ENCODE measurements around the gene GPC5.

GPC5 gene

GRCh38 chr13:91904005-91904404, 505.6 kb downstream of the GPC5 start:
- no peak for DNase-seq

- DNase-seq = no peak
Observed at GRCh38 chr13:91904597-91904996, 506.2 kb downstream of the GPC5 start.

DNA sequence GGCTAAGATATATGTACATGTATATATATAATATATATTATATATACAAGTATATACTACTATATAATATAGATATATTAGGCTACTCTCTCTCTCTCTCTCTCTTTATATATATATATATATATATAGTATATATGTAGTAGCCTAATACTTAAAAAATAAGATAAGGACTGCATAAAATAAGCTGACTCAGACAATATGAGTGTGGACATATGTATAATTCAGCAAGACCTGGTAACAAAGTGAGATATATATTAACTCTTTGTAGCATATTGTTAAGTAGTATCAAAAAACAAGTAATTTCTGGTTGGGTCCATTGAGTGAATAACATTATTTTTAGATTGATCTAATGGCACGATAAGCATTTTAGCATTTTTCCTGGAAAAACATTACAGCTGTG, 509.0 kb downstream of the GPC5 start:
- no peak for DNase-seq

GRCh38 chr13:91909617-91910016, 511.2 kb downstream of the GPC5 start:
- DNase-seq = no peak

DNA sequence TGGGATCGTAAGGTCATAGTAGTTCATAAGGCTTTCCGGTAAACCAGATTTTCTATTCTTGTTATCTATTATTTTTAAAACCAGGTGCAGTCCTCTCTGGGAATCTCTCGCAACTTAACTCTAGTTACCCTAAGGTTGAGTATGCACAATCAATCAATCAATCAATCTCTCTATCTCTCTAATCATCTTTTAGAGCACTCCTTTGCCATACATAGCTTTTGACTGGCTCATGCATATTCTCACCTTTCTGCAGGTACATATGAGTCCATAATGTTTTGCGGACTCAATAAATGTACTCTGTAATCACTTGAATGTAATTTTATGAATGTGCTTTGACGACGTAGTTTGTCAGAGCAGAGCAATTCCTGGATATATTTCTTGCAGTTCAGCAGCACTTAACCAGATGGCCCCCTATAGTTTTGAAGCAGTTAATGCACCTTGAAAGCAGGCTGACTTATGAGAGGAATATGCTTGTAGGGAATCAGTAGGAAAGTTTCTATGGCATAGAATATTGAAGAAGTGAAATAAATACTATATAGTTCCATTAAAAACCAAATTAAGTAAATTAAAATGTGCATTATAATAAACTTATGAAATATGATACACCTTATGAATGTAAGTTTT, 524.7 kb downstream of the GPC5 start:
- DNase-seq = no peak

DNA sequence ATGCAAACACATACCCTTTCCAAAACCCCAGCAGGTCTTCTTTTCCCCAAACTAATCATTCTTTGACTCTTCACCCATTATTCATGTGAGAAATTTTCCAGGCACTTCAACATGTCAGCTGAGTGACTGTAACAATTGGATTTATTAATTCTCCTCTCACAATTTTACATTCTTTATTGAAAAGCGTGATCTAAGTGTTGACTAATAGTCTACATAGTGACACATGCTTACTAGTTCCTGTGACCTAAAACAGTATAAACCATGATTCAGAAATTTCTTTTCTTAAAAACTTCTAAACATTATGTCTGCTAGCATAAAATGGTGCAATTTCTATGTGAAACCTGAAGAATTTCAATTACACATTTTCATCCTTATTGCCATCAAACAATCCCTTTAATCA, 532.3 kb downstream of the GPC5 start:
- DNase-seq = no peak

DNA sequence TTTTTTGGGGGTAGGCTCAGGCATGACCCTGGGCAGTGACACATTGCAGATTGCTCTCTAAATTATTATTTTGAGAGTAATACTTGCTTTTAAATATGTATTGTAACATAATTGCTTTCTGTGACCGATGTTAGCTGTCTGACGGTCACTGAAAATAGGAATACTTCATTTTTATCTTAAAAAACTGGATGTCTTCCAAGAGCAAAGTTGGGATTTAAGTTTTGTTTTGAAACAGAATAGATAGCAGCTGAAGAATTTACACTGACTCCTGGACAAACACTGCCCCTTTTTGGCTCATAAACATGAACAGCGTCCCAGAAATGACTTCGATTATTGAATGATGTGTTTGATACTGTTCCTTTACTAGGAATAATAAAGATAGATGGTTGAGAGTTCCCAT, 535.9 kb downstream of the GPC5 start:
- DNase-seq = no peak

DNA sequence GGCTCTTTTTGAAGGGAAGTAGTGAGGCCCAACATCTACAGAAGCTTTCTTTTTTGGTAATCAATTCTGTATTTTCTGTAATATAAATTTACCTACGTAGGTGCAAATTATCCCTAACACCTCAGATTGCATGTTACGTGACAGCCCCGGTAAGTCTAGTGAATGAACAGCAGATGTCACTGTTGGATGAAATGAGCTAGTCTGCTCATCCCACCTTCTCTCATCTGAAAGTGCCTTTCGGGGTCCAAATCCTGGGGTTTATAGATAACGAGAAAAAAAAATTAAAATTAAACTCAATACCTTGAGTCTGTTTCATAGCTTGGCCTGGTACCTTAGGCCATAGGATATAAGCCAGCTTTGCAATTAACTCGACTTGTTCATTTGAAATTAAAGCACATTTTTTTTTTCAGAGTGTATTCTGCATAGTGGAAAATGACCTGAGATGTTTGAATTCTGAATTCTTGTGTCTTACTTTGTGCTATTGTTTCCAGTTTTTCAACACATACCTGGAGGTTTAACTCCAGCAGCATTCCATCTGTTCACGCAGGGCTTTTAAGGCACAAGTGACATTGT, 548.2 kb downstream of the GPC5 start:
- DNase-seq = no peak

DNA sequence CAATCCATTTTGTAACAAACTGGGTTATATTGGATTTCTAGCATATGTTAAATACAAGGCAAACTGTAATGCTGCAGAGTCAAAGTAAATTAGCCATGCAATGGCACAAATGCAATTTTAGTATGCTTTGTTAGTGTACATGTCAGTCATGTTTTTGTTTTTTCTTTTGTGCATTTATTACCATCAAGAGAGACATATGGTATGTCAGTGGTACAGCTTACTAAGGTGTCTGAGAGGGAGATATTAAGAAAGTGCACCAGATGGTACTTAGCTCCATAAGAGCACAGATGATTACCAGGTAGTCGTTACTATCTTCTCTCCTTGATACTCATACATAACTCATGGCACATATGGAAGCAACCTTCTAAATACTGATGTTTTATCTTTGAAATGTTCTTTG, 550.3 kb downstream of the GPC5 start:
- DNase-seq = no peak

- no peak for DNase-seq
Observed at GRCh38 chr13:91950803-91951202, 552.4 kb downstream of the GPC5 start.

- DNase-seq = no peak
Observed at GRCh38 chr13:91955546-91956355, 557.3 kb downstream of the GPC5 start.

DNA sequence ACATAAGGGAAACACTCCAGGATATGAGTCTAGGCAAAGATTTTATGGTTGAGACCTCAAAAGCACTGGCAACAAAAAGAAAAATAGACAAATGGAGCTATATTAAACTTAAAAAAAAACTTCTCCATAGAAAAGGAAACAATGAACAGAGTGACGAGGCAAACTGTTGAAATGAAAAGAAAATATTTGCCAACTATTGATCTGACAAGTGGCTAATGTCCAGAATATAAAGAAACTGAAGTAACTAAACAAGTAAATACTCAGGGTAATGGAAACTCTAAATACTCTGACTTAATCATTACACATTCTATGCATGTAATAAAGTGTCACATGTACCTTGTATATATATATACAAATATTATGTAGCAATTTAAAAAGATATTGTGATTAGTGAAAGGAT, 562.5 kb downstream of the GPC5 start:
- no peak for DNase-seq

DNA sequence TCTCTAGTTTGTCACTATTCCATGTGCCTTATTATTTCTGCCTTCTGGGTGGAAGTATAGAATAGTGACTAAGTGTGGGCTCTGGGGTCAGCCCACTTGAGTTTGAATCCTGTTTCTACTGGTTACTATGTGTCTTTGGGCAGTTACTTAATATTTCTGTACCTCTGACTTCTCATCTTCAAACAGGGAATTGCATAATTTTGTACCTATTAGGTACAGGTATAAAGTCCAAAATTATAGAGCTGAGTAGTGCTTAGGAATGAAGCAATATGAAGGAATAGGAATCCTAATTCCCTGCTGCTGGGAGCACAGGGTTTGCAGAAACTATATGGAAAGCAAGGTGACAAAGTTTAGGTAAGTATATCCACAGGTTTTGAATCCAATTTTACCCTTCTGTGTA, 564.5 kb downstream of the GPC5 start:
- DNase-seq = no peak

DNA sequence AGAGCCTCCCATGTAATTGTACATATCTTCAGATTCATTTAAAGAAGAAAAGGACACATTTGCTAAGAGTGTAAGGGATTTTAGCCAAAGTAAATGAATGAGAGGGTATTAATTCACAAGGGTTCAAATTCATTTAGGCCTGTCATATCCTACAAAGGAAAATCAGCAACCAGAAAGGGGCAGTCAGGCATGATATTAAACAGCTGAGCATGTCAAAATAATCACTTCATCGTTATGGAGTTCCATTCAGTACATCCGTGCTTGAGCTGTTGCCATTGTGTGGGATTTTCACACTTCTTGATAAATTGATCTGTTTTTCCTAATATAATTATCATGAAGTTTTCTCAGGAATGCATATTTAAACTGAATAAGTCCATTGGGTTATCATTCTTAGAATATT, 567.1 kb downstream of the GPC5 start:
- no peak for DNase-seq

- no peak for DNase-seq
Observed at GRCh38 chr13:91978571-91978970, 580.1 kb downstream of the GPC5 start.

- DNase-seq = no peak
Observed at GRCh38 chr13:91986761-91987483, 588.5 kb downstream of the GPC5 start.

- no peak for DNase-seq
Observed at GRCh38 chr13:91988331-91988730, 589.9 kb downstream of the GPC5 start.

- no peak for DNase-seq
Observed at GRCh38 chr13:92012787-92013186, 614.4 kb downstream of the GPC5 start.

- DNase-seq = no peak
Observed at GRCh38 chr13:92017737-92018136, 619.3 kb downstream of the GPC5 start.

DNA sequence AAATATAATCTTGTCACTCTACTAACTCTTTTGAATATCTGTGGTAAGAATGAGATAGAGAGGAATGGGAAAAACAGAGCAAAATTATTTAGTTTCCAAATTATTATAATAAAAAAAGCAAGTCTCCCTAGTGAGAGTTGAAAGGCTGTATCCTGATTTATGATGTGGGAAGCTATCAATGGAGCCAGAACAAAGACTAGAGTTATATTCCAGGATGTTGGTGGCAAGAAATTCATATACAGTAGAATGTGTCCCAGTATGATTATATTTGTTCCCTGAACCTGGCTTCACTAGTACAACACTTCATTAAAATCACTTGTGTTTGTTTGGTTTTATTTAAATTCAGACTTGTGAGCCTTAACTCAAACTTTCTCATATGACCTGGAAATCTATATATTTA, 630.3 kb downstream of the GPC5 start:
- no peak for DNase-seq

DNA sequence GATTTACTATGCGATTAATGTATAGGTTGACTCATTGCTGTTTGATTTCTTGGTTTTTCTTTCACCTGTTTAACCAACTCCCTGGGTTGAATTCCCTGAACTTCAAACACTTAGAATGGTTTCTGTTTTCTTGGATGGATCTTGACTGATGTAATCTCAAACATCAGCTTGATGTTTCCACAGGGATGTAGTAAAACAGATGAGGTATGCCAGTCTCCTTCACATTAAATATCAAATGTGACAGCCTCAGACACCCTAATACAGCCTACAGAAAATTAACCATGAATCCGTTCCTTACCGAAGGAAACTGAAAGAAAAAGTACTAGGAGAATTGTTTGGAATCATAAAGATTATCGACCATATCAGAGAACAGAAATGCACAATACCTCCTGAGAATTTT, 631.2 kb downstream of the GPC5 start:
- no peak for DNase-seq

- DNase-seq = no peak
Observed at GRCh38 chr13:92038905-92039304, 640.5 kb downstream of the GPC5 start.

GRCh38 chr13:92042522-92042921, 644.1 kb downstream of the GPC5 start:
- no peak for DNase-seq

DNA sequence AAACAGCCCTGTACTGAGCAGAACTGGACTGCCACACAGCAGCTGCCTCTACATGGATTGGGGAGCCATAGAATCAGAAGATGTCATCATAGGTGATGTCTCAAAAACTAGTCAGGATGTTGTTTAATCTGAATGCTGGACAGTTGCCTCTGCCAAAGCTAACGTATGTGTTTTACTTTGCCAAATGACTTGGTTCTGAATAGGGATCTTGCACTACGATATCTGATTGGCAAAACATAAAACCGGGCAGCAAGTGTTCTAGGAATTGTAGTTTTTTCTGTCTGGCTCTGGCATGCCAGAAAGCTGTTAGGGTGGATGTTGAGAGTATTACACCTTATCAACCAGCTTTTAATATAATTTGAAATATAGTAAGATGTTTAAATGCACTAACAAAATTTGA, 645.9 kb downstream of the GPC5 start:
- no peak for DNase-seq
